Mucosa of descending colon (tissue), 3 donors: Measurements from ENCODE around the gene COL5A1. TPM values are rescaled to one million over a fixed set of nuclear protein-coding genes. Genes with fewer than 3 reads are reported as not detected.
A peak's percentile ranks its signal among the peaks of the same experiment; 100 is the strongest.

ENCODE experiments used
- ATAC-seq: fragments of 200-7000 bp; cut with Tn5 transposase; one replicate; pipeline ENCODE4 v1.9.1; 2020; ENCODE audit warnings: mild to moderate bottlenecking, moderate library complexity
- DNase-seq, 3 donors: peaks; one replicate each; pipeline ENCODE4 v3.0.0-alpha.2; 2020
- H3K36me3 ChIP-seq: fragments of 200-600 bp; one replicate; pipeline ENCODE4 v1.8.0; 2021; ENCODE audit warnings: low read depth, mild to moderate bottlenecking
- H3K4me1 ChIP-seq: fragments of 200-600 bp; one replicate; pipeline ENCODE4 v1.8.0; 2021; ENCODE audit warnings: low read depth, mild to moderate bottlenecking
- H3K4me3 ChIP-seq: fragments of 200-600 bp; one replicate; pipeline ENCODE4 v1.8.0; 2021; ENCODE audit warnings: mild to moderate bottlenecking
- H3K9me3 ChIP-seq: fragments of 200-600 bp; one replicate; pipeline ENCODE4 v1.8.0; 2021; ENCODE audit warnings: mild to moderate bottlenecking
- CTCF ChIP-seq: fragments of 200-600 bp; IDR thresholded peaks from one replicate; pipeline ENCODE4 v1.8.0; 2022; ENCODE audit warnings: antibody characterized with exemption, mild to moderate bottlenecking
- intact Hi-C, 2 donors: fragments of 100-400 bp; cut with DNase I in 1 of 2; cut with micrococcal nuclease in 1 of 2; formaldehyde crosslinking; loops; one replicate each; pipeline versions ENCODE4 v1.11.0 to v1.11.1; 2022; cut with DNase I, micrococcal nuclease
- total RNA-seq, 3 donors: library from RNA; stranded (reverse); fragmentation: NEBNext Ultra II Directional in 2 of 3; extraction: Animal tissue kit (Norgen Biotek cat#: 25700) in 2 of 3; gene quantifications; one replicate each; pipeline versions ENCODE4 v1.2.1 to v1.2.4, GENCODE V29; 2021 to 2023
- donor health status: DM: no; HTN: no; CAD: no; lungs with moderate emphysema.
- donor health status: DM: no; HTN: no; CAD: no.
- donor health status: DM: no; HTN: yes; CAD: no.

COL5A1 gene
- total RNA-seq, 3 donors from 2014 or later: 8.6 to 62.3 (median 22.2) TPM

- no peaks in the 10 kb centered on the region for H3K4me1 ChIP-seq
- intact Hi-C loops: no loop called here
- no peak for TF ChIP-seq CTCF
- H3K9me3 ChIP-seq: no peaks in the 10 kb centered on the region
- no peak overlapping the region for H3K4me3 ChIP-seq
- no peaks in the 10 kb centered on the region for H3K36me3 ChIP-seq
- ATAC-seq: no peak
- DNase-seq: no peak
Measured at GRCh38 chr9:134722120-134722701, 80.6 kb downstream of the COL5A1 start.

- H3K9me3 ChIP-seq: no peaks in the 10 kb centered on the region
- ATAC-seq (no peak), DNase-seq (peak in 1 of 3 donors; percentile 34)
- no peak overlapping the region for H3K4me3 ChIP-seq
- TF ChIP-seq CTCF: no peak
- no peaks in the 10 kb centered on the region for H3K36me3 ChIP-seq
- intact Hi-C loops: no loop called here
- no peaks in the 10 kb centered on the region for H3K4me1 ChIP-seq
Measured at GRCh38 chr9:134723037-134723436, 81.4 kb downstream of the COL5A1 start.

- Histone ChIP-seq H3K4me3 (no peak overlapping the region), H3K4me1 (no peaks in the 10 kb centered on the region), H3K9me3 (no peaks in the 10 kb centered on the region), H3K36me3 (no peaks in the 10 kb centered on the region)
- ATAC-seq (no peak), DNase-seq (peak in 1 of 3 donors; percentile 20)
- no peak for TF ChIP-seq CTCF
- intact Hi-C loops: no loop called here
Measured at GRCh38 chr9:134723491-134724190, 82.0 kb downstream of the COL5A1 start.

- intact Hi-C loops: no loop called here
- no peaks in the 10 kb centered on the region for H3K9me3 ChIP-seq
- ATAC-seq: peak; percentile 29
Measured at GRCh38 chr9:134724202-134724911, 82.8 kb downstream of the COL5A1 start.

More at GRCh38 chr9:134724202-134724911, 82.8 kb downstream of the COL5A1 start:
- Histone ChIP-seq H3K36me3 (no peaks in the 10 kb centered on the region), H3K4me3 (no peak overlapping the region), H3K4me1 (no peaks in the 10 kb centered on the region)
- no peak for TF ChIP-seq CTCF
- peak in 2 of 3 donors; percentile 30 to 60 for DNase-seq
